ENCODE results near the gene BCHE. TPM values are rescaled to one million over a fixed set of nuclear protein-coding genes. Genes with fewer than 3 reads are reported as not detected.

The BCHE gene
- 8.2 and 13.4 TPM in 2 replicates for total RNA-seq

GRCh38 chr3:165837058-165837525 lies at the start of gene BCHE:
TSS of gene BCHE (minus strand) at chr3:165837423. CDS start at chr3:165831033, 6,390 bp downstream.

